Testis (tissue), 2 donors: ENCODE measurements around the gene MAGEF1.

Source experiments
- CTCF ChIP-seq, 3 experiments: fragments of 450-650 bp in 2 of 3; fragments of 200-600 bp in 1 of 3; sonication (generic) in 1 of 3; IDR thresholded peaks; one replicate each; pipeline ENCODE4 v1.5.1; 2016 to 2019; ENCODE audit warnings: antibody characterized with exemption in 3 of 3, mild to moderate bottlenecking in 2 of 3, moderate library complexity in 1 of 3
- POLR2A ChIP-seq: fragments of 450-650 bp; IDR thresholded peaks from one replicate; pipeline ENCODE4 v1.6.1; 2017; ENCODE audit warnings: antibody characterized with exemption, mild to moderate bottlenecking, moderate library complexity

GRCh38 chr3:184713040-184713355 is 1.1 kb upstream of the MAGEF1 start:
- TF ChIP-seq CTCF (IDR thresholded peaks at IDR 0.05) = no peak
- no peak for TF ChIP-seq POLR2A
